ENCODE measurements around the gene GALNTL6. TPM values are rescaled to one million over a fixed set of nuclear protein-coding genes. Genes with fewer than 3 reads are reported as not detected.

The GALNTL6 gene
- total and polyA plus RNA-seq, 2 experiments from 2014 or later = 0.38 to 0.40 TPM

DNA sequence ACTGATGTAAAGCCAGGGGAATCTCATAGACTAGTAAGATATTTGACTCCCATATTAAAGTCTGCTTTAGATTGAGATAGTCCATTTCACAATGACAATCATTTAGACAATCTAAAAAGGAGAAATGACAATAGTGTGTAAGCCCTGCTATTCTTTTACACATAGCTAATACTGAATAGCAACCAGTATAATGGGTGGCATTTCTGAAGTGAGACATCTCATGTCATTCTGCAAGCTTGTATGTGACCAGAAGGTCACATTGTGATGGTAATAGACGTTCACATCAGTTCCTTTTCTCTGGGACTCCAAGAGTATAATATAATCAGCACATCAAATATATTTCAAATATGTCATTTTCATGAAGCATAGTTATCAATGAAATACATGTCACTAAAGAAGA lies 440.2 kb downstream of the GALNTL6 start:
- peaks cover 8% of the 10 kb centered on the region for H3K36me3 Mint-ChIP-seq (ENCODE audit: low read depth)
- no peak overlapping the region for H3K4me3 ChIP-seq
- no peak for ATAC-seq
- H3K4me3 Mint-ChIP-seq = no peak overlapping the region
- no peak overlapping the region for H3K27ac Mint-ChIP-seq
- H3K4me1 Mint-ChIP-seq = no peaks in the 10 kb centered on the region; the same call in 2 of the 3 replicates
- no peaks in the 10 kb centered on the region for H3K4me1 ChIP-seq (ENCODE audit: insufficient read depth)
- TF ChIP-seq, protein P1, sequence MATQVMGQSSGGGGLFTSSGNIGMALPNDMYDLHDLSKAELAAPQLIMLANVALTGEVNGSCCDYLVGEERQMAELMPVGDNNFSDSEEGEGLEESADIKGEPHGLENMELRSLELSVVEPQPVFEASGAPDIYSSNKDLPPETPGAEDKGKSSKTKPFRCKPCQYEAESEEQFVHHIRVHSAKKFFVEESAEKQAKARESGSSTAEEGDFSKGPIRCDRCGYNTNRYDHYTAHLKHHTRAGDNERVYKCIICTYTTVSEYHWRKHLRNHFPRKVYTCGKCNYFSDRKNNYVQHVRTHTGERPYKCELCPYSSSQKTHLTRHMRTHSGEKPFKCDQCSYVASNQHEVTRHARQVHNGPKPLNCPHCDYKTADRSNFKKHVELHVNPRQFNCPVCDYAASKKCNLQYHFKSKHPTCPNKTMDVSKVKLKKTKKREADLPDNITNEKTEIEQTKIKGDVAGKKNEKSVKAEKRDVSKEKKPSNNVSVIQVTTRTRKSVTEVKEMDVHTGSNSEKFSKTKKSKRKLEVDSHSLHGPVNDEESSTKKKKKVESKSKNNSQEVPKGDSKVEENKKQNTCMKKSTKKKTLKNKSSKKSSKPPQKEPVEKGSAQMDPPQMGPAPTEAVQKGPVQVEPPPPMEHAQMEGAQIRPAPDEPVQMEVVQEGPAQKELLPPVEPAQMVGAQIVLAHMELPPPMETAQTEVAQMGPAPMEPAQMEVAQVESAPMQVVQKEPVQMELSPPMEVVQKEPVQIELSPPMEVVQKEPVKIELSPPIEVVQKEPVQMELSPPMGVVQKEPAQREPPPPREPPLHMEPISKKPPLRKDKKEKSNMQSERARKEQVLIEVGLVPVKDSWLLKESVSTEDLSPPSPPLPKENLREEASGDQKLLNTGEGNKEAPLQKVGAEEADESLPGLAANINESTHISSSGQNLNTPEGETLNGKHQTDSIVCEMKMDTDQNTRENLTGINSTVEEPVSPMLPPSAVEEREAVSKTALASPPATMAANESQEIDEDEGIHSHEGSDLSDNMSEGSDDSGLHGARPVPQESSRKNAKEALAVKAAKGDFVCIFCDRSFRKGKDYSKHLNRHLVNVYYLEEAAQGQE (IDR thresholded peaks at IDR 0.05; ENCODE audit: unreplicated experiment) = no peak
- TF ChIP-seq ZNF114 (CRISPR knock-in tag; IDR thresholded peaks at IDR 0.05) (no peak), EZH2phosphoT487 (IDR thresholded peaks at IDR 0.05; ENCODE audit: unreplicated experiment) (no peak), ZNF331 (CRISPR knock-in tag; IDR thresholded peaks at IDR 0.05; ENCODE audit: low read depth) (no peak), CREB1 (CRISPR knock-in tag; IDR thresholded peaks at IDR 0.05; ENCODE audit: low read depth) (no peak), JUNB (IDR thresholded peaks at IDR 0.05; ENCODE audit: unreplicated experiment) (no peak)
- TF ChIP-seq, protein P2, sequence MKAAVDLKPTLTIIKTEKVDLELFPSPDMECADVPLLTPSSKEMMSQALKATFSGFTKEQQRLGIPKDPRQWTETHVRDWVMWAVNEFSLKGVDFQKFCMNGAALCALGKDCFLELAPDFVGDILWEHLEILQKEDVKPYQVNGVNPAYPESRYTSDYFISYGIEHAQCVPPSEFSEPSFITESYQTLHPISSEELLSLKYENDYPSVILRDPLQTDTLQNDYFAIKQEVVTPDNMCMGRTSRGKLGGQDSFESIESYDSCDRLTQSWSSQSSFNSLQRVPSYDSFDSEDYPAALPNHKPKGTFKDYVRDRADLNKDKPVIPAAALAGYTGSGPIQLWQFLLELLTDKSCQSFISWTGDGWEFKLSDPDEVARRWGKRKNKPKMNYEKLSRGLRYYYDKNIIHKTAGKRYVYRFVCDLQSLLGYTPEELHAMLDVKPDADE (IDR thresholded peaks at IDR 0.05) = no peak
- no peaks in the 10 kb centered on the region for H3K79me2 ChIP-seq (replicated peaks; ENCODE audit: insufficient read depth)
- no peaks in the 10 kb centered on the region for H3F3A ChIP-seq (replicated peaks; ENCODE audit: low read depth)
- H3K4me2 ChIP-seq = no peak overlapping the region
- H4K20me1 ChIP-seq (replicated peaks; ENCODE audit: insufficient read depth) = no peaks in the 10 kb centered on the region
- H3K36me3 ChIP-seq (ENCODE audit: insufficient read depth) = no peaks in the 10 kb centered on the region
- no peak overlapping the region for H2AFZ ChIP-seq
- no peaks in the 10 kb centered on the region for H3K27me3 ChIP-seq (ENCODE audit: insufficient read depth)
- no peaks in the 10 kb centered on the region for H3K9me2 ChIP-seq (ENCODE audit: insufficient read depth)
- no peak overlapping the region for H3K27ac ChIP-seq (ENCODE audit: low read depth)
- no peaks in the 10 kb centered on the region; the same call in 2 of the 3 replicates for H3K9me3 Mint-ChIP-seq
- DNase-seq (ENCODE audit: low spot score) = no peak
- peaks cover 4% of the 10 kb centered on the region for H3K27me3 Mint-ChIP-seq (ENCODE audit: insufficient read depth, low read depth, poor library complexity)

DNA sequence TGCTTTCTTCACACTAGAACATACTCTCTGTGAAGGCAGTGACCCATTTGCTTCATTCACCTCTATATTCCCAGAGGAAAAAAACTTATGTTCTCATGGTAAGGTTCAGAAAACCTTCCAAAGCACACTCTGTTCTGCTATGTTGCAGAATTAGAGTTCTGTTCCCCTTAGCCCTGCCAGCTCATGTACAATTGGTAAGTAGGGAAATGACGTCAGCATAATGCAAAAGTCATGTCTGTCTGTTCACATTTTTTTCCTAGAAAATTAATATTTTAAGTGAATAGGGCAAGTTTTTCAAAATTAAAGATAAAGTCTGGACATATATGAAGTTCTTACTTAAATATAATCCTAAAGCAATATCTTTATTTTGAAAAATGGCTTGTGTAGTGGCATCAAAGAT lies 443.6 kb downstream of the GALNTL6 start:
- no peak for ATAC-seq
- Histone ChIP-seq H3K79me2 (replicated peaks; ENCODE audit: insufficient read depth) (no peaks in the 10 kb centered on the region), H3K4me3 (no peak overlapping the region), H3F3A (replicated peaks; ENCODE audit: low read depth) (no peaks in the 10 kb centered on the region), H3K27ac (ENCODE audit: low read depth) (no peak overlapping the region), H4K20me1 (replicated peaks; ENCODE audit: insufficient read depth) (no peaks in the 10 kb centered on the region), H2AFZ (no peak overlapping the region), H3K36me3 (ENCODE audit: insufficient read depth) (no peaks in the 10 kb centered on the region), H3K27me3 (ENCODE audit: insufficient read depth) (no peaks in the 10 kb centered on the region), H3K4me1 (ENCODE audit: insufficient read depth) (no peaks in the 10 kb centered on the region), H3K4me2 (no peak overlapping the region), H3K9me2 (ENCODE audit: insufficient read depth) (no peaks in the 10 kb centered on the region)
- no peak overlapping the region for H3K27ac Mint-ChIP-seq
- H3K36me3 Mint-ChIP-seq (ENCODE audit: low read depth) = no peaks in the 10 kb centered on the region
- H3K4me1 Mint-ChIP-seq = no peaks in the 10 kb centered on the region; the same call in 2 of the 3 replicates
- no peak overlapping the region for H3K4me3 Mint-ChIP-seq
- DNase-seq (ENCODE audit: low spot score) = no peak
- no peaks in the 10 kb centered on the region for H3K27me3 Mint-ChIP-seq (ENCODE audit: insufficient read depth, low read depth, poor library complexity)
- no peaks in the 10 kb centered on the region for H3K9me3 Mint-ChIP-seq
- TF ChIP-seq, protein P3, sequence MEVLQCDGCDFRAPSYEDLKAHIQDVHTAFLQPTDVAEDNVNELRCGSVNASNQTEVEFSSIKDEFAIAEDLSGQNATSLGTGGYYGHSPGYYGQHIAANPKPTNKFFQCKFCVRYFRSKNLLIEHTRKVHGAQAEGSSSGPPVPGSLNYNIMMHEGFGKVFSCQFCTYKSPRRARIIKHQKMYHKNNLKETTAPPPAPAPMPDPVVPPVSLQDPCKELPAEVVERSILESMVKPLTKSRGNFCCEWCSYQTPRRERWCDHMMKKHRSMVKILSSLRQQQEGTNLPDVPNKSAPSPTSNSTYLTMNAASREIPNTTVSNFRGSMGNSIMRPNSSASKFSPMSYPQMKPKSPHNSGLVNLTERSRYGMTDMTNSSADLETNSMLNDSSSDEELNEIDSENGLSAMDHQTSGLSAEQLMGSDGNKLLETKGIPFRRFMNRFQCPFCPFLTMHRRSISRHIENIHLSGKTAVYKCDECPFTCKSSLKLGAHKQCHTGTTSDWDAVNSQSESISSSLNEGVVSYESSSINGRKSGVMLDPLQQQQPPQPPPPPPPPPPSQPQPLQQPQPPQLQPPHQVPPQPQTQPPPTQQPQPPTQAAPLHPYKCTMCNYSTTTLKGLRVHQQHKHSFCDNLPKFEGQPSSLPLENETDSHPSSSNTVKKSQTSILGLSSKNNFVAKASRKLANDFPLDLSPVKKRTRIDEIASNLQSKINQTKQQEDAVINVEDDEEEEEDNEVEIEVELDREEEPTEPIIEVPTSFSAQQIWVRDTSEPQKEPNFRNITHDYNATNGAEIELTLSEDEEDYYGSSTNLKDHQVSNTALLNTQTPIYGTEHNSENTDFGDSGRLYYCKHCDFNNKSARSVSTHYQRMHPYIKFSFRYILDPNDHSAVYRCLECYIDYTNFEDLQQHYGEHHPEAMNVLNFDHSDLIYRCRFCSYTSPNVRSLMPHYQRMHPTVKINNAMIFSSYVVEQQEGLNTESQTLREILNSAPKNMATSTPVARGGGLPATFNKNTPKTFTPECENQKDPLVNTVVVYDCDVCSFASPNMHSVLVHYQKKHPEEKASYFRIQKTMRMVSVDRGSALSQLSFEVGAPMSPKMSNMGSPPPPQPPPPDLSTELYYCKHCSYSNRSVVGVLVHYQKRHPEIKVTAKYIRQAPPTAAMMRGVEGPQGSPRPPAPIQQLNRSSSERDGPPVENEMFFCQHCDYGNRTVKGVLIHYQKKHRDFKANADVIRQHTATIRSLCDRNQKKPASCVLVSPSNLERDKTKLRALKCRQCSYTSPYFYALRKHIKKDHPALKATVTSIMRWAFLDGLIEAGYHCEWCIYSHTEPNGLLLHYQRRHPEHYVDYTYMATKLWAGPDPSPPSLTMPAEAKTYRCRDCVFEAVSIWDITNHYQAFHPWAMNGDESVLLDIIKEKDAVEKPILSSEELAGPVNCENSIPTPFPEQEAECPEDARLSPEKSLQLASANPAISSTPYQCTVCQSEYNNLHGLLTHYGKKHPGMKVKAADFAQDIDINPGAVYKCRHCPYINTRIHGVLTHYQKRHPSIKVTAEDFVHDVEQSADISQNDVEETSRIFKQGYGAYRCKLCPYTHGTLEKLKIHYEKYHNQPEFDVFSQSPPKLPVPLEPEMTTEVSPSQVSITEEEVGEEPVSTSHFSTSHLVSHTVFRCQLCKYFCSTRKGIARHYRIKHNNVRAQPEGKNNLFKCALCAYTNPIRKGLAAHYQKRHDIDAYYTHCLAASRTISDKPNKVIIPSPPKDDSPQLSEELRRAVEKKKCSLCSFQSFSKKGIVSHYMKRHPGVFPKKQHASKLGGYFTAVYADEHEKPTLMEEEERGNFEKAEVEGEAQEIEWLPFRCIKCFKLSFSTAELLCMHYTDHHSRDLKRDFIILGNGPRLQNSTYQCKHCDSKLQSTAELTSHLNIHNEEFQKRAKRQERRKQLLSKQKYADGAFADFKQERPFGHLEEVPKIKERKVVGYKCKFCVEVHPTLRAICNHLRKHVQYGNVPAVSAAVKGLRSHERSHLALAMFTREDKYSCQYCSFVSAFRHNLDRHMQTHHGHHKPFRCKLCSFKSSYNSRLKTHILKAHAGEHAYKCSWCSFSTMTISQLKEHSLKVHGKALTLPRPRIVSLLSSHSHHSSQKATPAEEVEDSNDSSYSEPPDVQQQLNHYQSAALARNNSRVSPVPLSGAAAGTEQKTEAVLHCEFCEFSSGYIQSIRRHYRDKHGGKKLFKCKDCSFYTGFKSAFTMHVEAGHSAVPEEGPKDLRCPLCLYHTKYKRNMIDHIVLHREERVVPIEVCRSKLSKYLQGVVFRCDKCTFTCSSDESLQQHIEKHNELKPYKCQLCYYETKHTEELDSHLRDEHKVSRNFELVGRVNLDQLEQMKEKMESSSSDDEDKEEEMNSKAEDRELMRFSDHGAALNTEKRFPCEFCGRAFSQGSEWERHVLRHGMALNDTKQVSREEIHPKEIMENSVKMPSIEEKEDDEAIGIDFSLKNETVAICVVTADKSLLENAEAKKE (CRISPR knock-in tag; IDR thresholded peaks at IDR 0.05) = no peak
